ENCODE data around the gene LILRB5.
"Not testable (repeated sequence)": the region's sequence is repeated elsewhere in the genome, so short reads cannot be mapped to it uniquely, and the experiment has no call there.

LILRB5 gene

DNA sequence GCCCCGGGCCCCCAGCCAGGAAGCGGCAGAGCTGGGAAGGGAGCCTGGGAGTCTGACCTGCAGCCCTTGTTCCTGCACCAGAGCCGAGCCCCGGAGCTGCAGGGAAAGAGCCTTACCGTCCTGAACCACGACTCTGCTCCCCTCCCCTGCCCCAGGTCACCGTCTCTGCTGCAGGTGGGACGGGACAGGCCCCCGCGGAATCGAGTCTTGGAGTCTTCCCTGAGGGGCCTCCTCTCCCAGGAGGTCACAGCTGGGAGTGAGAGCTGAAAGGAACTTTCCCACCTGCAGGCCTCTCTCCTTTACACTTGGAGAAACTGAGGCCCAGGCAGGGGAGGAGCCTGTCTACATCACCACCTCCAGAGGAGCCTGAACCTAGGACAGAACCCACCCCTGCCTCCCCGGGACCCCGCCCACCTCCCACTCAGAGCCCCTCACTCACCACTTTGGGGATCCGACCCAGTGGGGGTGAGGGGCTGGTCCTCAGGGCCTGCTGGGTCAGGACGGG lies 20.1 kb upstream of the LILRB5 start:
- not testable (repeated sequence) for DNase-seq (ENCODE audit: insufficient read length, low spot score); FAIRE-seq

DNA sequence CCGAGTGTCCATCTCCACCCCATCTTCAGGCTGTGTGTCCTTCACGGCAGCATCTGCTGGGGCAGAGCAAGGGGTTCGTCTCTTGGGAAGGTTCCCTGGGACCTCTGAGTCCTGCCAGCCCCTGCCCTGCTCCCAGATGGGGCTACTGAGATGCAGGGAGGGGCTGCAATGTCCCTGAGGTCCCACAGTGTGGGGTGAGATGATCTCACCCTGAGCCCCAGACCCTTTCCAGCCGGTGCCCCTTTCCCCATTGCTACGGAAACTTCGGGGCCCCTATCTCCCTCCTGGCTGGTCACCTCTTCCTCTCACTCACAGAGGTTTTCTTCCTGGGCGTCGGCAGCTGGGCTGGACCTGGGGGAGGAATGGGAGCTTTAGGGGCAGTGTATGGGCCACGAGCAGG lies 18.9 kb upstream of the LILRB5 start:
- no peak for DNase-seq (ENCODE audit: insufficient read length, low spot score)
- FAIRE-seq: no peak

DNA sequence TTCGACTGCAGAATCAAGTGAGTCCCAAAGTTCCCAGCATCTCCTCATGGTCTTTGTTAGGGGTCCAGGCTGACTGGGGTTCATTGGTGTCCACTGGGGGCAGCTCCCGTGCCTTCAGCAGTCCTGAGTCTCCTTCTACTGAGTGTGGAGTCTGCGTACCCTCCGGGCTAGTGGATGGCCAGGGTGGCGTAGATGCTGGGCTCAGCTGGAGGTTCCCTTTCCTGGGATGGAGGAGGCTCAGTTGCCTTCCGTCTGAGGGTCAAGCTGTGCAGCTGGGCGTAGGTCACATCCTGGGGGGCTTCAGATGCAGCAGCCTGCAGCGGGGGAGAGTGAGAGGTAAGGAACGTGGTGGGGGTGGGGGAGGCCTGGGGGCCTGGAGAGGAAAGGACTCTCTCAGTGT lies 17.4 kb upstream of the LILRB5 start:
- not testable (repeated sequence) for FAIRE-seq; DNase-seq (ENCODE audit: insufficient read length, low spot score)

DNA sequence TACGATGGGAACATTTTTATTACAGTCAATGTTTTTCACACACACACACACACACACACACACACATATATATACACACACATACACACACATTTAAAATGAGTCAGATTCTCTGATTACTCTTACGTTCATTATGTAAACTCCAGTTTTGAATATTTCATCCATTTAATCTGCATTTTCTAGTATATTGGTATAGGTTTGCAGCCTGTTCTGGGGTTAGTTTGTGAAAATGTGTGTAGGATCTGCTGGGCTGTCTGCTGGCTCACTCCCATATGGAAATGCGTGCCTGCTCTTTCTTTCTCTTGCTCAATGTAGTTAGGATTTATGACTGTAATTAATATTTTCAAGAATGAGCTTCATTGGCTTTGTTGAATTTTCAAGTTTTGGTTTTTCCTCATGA lies 16.7 kb upstream of the LILRB5 start:
- DNase-seq (ENCODE audit: insufficient read length, low spot score) (no peak), FAIRE-seq (no peak)

DNA sequence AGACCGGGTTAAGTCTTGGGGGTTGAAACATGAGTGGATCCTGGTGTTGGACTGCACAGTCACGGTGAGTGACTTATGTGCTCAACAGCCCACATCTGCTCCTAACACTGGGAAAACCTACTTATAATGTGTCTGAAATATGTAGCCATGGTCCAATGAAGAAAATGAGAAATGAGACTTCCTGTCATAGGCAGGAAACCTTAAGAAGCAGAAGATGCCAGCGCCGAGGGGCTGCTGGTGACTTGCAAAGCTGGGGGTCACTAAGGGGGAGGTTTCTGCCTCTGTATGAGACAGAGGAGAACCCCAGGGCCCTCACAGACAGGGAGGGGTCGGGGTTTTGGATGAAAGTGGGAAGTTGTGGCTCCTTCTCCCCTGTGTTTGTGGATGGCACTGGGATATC lies 15.1 kb upstream of the LILRB5 start:
- not testable (repeated sequence) for FAIRE-seq; DNase-seq (ENCODE audit: insufficient read length, low spot score)

DNA sequence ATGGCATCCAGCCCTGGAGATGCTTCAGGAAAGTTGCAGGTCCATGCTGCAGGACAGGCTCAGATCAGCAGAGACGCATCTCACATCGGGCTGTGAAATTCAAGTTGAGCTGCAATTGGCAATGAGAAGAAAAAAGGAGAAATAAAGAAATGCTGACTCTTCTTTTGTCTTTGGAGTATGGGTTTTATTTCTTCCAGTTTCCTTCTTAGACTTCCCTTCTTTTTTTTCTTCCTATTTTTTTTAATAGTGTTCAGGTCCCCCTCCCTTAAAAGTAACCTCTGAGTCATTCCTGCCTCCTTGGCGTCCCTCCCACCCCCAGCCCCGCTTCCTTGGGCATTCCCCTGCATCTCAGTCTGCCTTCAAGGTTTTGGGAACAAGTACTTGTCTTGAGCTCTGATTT lies 14.5 kb upstream of the LILRB5 start:
- FAIRE-seq; DNase-seq (ENCODE audit: insufficient read length, low spot score): not testable (repeated sequence)

DNA sequence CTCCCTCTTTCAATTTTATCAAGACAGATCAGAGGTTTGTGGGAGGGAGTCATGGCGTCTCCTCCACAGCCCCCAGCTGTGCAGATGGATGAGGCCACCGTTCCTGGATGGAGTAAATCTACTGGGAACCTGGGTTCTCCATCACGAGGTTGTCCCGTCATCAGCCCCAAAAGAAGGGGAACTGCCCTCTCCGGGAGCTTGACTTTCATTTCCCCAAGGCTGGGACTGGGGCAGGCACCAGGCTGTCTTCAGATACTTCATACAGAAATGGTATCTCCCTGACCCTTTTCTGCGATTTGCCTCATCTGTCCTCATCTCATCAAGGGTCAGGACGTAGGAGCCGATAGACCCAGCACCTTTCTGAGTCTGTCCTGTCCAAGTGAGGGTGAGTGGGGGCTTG lies 14.0 kb upstream of the LILRB5 start:
- FAIRE-seq (no peak), DNase-seq (ENCODE audit: insufficient read length, low spot score) (no peak)

DNA sequence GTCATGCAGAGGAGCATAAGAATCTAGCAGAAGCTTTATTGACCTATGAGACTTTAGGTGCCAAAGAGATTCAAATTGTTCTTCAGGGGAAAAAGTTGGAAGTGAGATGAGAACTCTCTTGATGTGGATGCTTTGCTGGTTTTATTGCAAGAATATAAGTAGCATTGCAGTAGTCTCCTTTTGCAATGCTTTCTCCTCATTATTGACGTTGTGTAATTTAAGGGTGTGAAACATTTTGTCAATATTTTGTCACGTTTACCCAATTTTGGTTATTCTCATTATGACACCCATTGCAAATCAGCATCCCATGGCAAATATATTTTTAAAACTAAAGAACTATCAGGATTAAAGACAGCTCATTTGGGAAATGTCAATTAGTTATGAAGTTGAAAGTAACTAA lies 11.9 kb upstream of the LILRB5 start:
- FAIRE-seq: no peak

DNA sequence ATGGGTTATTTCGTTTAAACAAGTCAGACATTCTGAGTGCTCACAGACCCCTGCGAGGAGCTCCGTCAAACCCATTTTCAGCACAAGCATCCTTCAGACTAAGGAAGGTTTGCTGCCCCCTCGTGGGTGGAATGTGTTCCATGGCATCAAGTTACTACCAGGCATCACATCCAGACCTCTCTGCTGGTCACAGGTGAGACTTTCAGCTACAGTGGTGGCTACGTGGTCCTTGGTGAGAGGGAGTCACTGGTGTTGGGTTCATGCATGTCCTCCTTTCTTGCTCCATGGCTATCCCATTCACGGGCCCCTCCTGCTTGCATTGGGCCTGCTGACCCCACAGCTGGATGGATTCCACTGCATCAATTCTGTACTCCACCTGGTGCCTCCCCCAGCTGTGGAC lies 9.1 kb upstream of the LILRB5 start:
- DNase-seq (ENCODE audit: insufficient read length, low spot score) (peak; percentile 67), FAIRE-seq (peak; percentile 77)

More for the DNA sequence above, 11.9 kb upstream of the LILRB5 start:
- no peak for DNase-seq (ENCODE audit: insufficient read length, low spot score)

DNA sequence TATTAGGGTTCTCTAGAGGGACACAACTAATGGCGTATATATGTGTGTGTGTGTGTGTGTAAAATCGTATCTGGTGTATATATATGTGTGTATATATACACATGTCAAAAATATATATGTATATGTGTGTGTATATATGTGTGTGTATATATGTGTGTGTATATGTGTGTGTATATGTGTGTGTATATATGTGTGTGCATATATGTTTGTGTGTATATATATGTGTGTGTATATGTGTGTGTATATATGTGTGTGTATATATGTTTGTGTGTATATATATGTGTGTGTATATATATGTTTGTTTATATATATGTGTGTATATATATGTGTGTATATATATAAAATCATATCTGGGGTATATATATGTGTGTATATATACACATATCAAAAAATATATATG lies 5.4 kb upstream of the LILRB5 start:
- FAIRE-seq (no peak), DNase-seq (ENCODE audit: insufficient read length, low spot score) (no peak)

DNA sequence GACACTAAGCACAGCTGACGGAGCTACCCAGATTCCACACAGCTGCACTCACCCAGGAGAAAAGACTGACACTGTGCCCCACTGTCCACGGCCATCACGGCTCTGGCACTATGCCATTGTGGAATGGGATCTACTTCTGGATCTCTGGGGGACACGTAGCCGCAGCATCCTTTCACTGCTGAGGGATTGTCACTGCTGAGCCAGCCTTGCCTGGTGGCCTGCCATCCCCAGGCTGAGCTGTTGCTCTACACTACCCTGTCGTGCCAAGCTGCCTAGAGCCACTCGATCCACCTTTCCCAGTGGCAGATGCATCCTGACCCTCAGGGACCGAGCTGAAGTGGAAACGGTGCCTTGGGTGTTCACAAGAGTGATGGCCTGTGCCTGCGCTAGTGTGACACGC lies 5.0 kb upstream of the LILRB5 start:
- DNase-seq (ENCODE audit: insufficient read length, low spot score) (no peak), FAIRE-seq (no peak)

DNA sequence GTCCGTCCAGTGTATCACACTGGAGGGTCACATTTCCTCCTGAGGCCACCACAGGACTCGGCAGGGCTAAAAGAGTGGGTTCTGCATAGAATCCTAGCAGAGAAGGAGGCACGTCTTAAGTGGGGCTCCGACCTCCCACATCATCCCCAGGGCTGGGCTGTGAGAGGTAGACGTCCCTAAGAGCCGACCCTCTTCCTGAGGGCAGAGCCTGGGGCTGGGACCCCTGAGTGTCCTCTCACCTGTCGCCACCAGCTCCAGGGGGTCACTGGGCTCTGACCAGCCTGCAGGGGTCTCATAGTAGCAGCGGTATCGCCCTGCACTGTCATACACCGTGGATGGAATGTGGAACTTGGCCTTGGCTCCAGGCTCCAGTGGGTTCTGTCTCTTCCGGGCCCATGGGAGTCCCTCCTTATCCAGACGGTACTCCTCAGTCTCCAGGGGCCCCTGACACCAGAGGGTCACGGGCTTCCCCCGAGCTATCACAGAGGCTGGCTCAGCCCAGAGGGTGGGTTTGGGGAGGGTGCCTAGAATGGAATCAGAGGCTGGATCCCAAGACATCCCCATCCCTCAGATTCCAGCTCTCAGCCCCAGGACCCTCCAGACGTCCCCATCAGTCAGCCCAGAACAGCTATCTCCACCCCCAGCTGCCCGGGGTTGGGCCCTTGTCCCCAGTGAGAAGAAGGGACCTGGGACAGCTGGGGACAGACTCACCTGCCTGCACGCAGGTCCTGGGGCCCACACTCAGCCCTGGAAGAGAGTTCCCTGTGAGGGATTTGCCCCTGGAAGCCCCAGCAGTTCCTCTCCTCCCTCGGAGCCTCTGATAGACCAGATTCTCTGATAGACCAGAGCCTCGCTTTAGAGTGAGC lies 590 bp downstream of the LILRB5 start:
- DNase-seq (ENCODE audit: insufficient read length, low spot score) (no peak), FAIRE-seq (no peak)

DNA sequence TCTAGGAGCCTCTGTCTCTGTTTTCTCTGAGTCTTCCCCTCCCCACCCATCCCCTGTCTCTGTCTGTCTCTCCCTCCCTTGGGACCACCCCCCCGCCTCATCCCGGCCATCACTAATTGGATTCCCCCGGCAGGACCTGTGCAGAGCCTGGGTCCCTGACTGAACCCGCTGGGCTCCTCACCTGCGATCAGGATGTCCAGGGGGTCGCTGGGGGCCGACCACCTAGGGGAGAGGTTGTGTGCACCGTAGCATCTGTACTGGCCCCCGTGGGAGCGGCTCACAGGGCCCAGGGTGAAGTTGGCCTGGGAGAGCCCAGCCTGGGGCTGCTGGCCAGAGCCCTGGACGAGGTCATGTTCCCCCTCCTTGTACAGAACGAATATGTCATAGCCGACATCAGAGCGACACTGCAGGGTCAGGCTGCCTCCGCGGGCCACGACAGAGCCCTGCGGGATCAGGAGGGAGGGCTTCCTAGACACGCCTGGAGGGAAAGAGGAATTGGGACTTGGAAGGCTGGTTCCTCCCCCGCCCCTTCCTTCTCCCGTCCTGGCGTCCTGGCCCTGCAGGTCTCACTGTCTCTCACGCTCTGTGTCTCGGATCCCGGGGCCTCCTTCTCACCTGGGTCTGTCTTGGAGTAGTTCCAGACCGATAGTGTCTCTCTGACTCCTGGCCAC lies 1.8 kb downstream of the LILRB5 start:
- FAIRE-seq (no peak), DNase-seq (ENCODE audit: insufficient read length, low spot score) (no peak)

DNA sequence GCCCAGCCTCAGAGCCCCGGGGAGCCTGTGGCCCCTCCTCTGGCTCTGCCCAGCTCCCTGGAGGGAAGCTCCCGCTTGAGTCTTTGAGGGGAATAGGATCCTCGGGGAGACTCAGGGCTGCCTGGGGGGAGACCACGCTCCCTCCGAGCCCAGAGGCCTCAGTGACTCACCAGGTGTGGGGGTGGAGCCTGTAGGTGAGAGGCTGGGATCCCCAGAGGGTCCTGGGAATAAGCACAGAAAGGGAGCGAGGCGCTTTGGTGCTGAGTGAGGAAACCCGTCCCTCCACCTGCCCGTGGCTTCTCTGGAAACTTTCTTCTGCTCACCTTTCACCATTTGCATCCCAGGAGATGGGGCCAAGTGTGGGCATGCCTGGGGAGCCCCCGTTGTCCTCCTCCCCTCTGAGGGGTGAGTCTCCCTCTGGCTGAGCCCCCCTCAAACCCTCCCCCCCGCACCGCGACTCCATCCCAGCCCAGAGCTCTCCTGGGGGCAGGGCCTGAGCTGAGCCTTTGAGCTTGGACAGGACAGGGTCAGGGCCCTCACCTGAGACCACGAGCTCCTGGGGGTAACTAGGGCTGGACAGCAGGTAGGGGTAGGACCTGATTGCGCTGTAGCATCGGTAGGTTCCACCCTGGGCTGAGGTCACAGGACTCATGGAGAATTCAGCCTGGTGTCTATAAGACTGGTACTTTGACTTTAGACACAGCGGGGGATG lies 2.7 kb downstream of the LILRB5 start:
- DNase-seq (ENCODE audit: insufficient read length, low spot score): no peak
- FAIRE-seq: no peak

DNA sequence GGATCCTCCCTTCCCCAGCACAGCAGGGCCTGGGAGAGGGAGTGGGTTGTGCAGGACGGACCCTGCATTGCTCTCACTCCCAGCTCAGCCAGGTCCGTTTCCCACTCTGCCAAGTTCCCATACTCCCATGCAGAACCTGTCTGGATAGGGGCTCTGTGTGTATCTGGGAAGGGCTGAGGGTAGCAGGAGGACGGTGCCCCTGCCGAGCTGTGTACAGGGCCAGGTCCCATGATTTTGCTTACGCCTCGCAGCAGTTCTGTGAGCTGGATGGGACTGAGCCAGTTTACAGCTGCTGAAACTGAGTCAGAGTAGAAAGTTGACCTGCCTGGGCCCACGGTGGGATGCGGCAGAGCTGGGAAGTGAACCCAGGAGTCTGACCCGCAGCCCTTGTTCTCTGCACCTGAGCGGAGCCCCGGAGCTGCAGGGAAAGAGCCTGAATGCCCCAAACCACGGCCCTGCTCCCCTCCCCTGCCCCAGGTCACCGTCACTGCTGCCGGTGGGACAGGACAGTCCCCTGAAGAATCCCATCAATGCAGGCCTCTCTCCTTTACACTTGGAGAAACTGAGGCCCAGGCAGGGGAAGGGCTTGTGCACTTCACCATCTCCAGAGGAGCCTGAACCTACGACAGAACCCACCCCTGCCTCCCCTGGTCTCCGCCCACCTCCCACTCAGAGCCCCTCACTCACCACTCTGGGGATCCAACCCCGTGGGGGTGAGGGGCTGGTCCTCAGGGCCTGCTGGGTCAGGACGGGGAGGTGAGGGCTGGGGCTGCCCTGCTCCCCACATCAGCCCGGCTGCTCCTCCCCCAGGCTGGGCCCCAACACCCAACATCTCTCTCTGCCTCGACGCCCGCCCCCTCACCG lies 3.5 kb downstream of the LILRB5 start:
- DNase-seq (ENCODE audit: insufficient read length, low spot score) (no peak), FAIRE-seq (no peak)

DNA sequence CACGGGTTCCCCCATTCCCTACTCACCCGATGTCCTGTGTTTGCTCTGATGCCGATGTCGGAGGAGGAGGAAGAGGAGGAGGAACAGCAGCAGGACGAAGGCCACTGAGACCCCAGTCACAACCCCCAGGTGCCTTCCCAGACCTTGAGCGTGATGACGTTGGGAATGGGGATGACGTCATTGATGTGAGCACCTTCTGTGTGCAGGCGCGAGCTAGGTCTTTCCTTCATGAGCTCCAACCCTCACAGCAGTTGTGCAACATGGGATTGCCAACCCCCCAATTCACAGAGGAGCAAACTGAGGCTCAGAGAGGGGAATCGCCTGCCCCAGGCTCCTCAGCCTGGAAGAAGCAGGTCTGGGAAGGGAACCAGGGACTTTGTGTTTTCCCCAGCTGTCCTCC lies 4.2 kb downstream of the LILRB5 start:
- DNase-seq (ENCODE audit: insufficient read length, low spot score) (no peak), FAIRE-seq (no peak)

DNA sequence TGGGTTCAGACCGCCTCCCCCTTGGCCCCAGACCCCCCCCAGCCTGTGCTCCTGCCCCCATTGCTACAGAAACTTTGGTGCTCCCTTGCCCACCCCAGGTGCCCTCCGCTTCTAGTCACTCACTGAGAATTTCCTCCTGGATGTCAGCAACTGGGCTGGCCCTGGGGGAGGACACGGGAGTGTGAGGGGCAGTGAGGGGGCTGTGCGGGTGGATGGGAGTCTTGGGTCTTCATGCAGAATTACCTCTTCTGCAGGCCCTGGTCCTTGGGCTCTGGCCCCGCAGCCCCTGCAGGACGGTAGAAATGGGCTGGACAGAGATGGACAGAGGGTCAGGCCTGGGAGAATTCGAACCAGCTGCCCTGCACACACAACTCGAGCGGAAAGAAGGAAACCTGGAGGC lies 4.8 kb downstream of the LILRB5 start:
- DNase-seq (ENCODE audit: insufficient read length, low spot score) (no peak), FAIRE-seq (no peak)

DNA sequence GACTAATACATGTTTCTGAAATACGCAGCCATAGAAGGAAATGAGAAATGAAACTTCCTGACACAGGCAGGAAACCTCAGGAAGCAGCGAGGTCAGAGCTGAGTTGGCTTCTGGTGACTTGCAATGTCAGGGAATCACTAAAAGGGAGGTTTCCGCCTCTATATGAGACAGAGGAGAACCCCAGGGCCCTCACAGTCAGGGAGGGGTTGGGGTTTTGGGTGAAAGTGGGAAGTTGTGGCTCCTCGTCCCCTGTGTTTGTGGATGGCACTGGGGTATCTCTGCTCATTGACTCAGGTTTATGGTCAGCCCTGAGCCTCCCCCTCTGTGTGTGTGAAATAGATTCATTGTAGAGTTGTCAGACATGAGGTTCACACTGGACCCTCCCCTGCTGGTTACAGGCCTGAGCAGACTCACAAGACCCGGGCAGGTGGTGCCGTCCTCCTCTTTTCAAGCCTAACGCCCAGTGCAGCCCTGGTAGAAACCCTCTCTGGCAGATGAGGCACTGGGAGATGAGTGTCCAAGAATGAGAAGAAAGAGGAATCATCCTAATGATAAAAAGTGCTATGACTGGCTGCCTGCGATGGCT lies 9.0 kb downstream of the LILRB5 start:
- FAIRE-seq (no peak), DNase-seq (ENCODE audit: insufficient read length, low spot score) (no peak)

DNA sequence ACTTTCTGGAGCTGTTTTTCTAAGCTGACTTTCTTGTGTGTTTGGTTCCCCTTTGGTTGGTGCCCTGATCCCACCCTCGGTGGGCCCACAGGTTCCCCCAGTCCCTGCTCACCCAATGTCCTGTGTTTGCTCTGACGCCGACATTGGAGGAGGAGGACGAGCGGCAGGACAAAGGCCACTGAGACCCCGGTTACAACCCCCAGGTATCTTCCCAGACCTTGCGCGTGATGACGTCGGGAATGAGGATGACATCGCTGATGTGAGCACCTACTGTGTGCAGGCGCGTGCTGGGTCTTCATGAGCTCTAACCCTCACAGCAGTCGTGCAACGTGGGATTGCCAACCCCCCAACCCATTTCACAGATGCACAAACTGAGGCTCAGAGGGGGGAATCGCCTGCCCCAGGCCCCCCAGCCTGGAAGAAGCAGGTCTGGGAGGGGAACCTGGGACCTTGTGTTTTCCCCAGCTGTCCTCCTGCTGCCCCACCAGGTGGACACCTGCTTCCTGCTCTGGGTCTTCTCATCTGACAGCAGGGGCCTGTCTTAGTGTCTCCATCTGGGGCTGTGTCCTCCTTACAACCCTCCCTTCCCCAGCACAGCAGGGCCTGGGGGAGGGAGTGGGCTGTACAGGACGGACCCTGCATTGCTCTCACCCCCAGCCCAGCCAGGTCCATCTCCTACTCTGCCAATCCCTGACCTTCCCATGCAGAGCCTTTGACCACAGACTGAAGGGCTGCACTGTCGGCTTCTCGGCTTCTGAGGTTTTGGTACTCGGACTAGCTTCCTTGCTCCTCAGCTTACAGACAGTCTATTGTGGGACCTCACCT lies 9.8 kb downstream of the LILRB5 start:
- DNase-seq (ENCODE audit: insufficient read length, low spot score): no peak
- no peak for FAIRE-seq
